ENCODE results near the gene N4BP2L2. TPM values are rescaled to one million over a fixed set of nuclear protein-coding genes. Genes with fewer than 3 reads are reported as not detected.
A peak's percentile ranks its signal among the peaks of the same experiment; 100 is the strongest.

The N4BP2L2 gene
- total and polyA plus RNA-seq, 2 of the 13 experiments (the other 11 are each of a cell fraction or from before 2014, with no cell fraction given): 58.9 to 81.2 TPM

GRCh38 chr13:32586080-32586900 lies 47.7 kb upstream of the N4BP2L2 start, which contains the start of gene PDS5B (continued):
- TF ChIP-seq ZNF687 (CRISPR knock-in tag; IDR thresholded peaks at IDR 0.05) (peak; percentile 79), ZNF792 (CRISPR knock-in tag; IDR thresholded peaks at IDR 0.05) (0 out of 2 replicates have a peak, but pooled peaks have one; percentile 16), MYPOP (CRISPR knock-in tag; IDR thresholded peaks at IDR 0.05) (no peak), ZFP62 (CRISPR knock-in tag; IDR thresholded peaks at IDR 0.05) (no peak), SYNCRIP (IDR thresholded peaks at IDR 0.05; ENCODE audit: insufficient read depth, low read depth, low read length) (no peak), RBM39 (IDR thresholded peaks at IDR 0.05; ENCODE audit: low read depth, low read length, poor library complexity, severe bottlenecking) (peak; percentile 37), HMGXB3 (CRISPR knock-in tag; IDR thresholded peaks at IDR 0.05; ENCODE audit: borderline replicate concordance) (peak; percentile 58; the same call in 1 of the 2 replicates), ISL2 (CRISPR knock-in tag; IDR thresholded peaks at IDR 0.05) (no peak), AHDC1 (CRISPR knock-in tag; IDR thresholded peaks at IDR 0.05; ENCODE audit: borderline replicate concordance) (0 out of 2 replicates have a peak, but pooled peaks have one; percentile 17), MEIS2 (CRISPR knock-in tag; IDR thresholded peaks at IDR 0.05) (peak; percentile 46; the same call in 1 of the 2 replicates), SP2 (CRISPR knock-in tag; IDR thresholded peaks at IDR 0.05) (no peak; the same call in 1 of the 2 replicates)
